A673 (cell line): ENCODE data around the gene MSRB1. TPM values are rescaled to one million over a fixed set of nuclear protein-coding genes. Genes with fewer than 3 reads are reported as not detected.
"Not testable (repeated sequence)": the region's sequence is repeated elsewhere in the genome, so short reads cannot be mapped to it uniquely, and the experiment has no call there.

Source experiments
- BruUV-seq: library from RNA; stranded (reverse); fragments of 400-500 nt; replicated peaks from 2 replicates; lab custom pipeline; 2021; lab: Mats Ljungman, UMichigan
- CTCF ChIA-PET: fragments of 300-600 bp; sonication (Branson Sonifier 250); formaldehyde crosslinking; loops from one replicate; lab custom pipeline; 2022; ENCODE audit warnings: antibody characterized with exemption; lab: Charles Lee
- POLR2A ChIA-PET: fragments of 300-600 bp; sonication (Branson Sonifier 250); formaldehyde crosslinking; loops from one replicate; lab custom pipeline; 2022; ENCODE audit warnings: antibody characterized with exemption; ENCODE audit not compliant: low non-redundant PET; lab: Charles Lee
- DNase-seq: peaks from one replicate; pipeline ENCODE4 v3.0.0-alpha.2; 2015; ENCODE audit warnings: low spot score
- H3K27ac ChIP-seq: fragments of 200-600 bp; sonication (generic); 2 replicates; pipeline ENCODE4 v1.5.1; 2016; ENCODE audit warnings: mixed run types, low read depth, mild to moderate bottlenecking, mixed read lengths, antibody characterized with exemption, low read length; ENCODE audit not compliant: poor library complexity, severe bottlenecking
- H3K27me3 ChIP-seq: fragments of 200-600 bp; sonication (generic); replicated peaks from 2 replicates; pipeline ENCODE4 v1.6.1; 2017; ENCODE audit warnings: mixed run types, low read depth, mild to moderate bottlenecking, mixed read lengths, antibody characterized with exemption, low read length; ENCODE audit not compliant: insufficient read depth, poor library complexity
- H3K36me3 ChIP-seq: fragments of 200-600 bp; sonication (generic); 2 replicates; pipeline ENCODE4 v1.6.1; 2016; ENCODE audit warnings: mixed run types, mild to moderate bottlenecking, mixed read lengths, antibody characterized with exemption, low read length; ENCODE audit not compliant: insufficient read depth, poor library complexity, severe bottlenecking
- H3K4me1 ChIP-seq: fragments of 200-600 bp; sonication (generic); 2 replicates; pipeline ENCODE4 v1.6.1; 2017; ENCODE audit warnings: mixed run types, mild to moderate bottlenecking, mixed read lengths, antibody characterized with exemption, low read length; ENCODE audit not compliant: insufficient read depth, poor library complexity, severe bottlenecking
- H3K4me3 ChIP-seq: fragments of 200-600 bp; sonication (generic); 2 replicates; pipeline ENCODE4 v1.5.1; 2016; ENCODE audit warnings: low read depth, mixed run types, mild to moderate bottlenecking, mixed read lengths, low read length; ENCODE audit not compliant: poor library complexity, severe bottlenecking
- H3K9me3 ChIP-seq: fragments of 200-600 bp; sonication (generic); 2 replicates; pipeline ENCODE4 v1.6.1; 2016; ENCODE audit warnings: mixed run types, low read depth, mild to moderate bottlenecking, mixed read lengths, antibody characterized with exemption, low read length; ENCODE audit not compliant: poor library complexity, severe bottlenecking
- CTCF ChIP-seq: fragments of 300-800, 200-600 bp; sonication (generic); conservative IDR thresholded peaks from 2 replicates; pipeline ENCODE4 v1.5.1; 2017; ENCODE audit warnings: low read depth, mild to moderate bottlenecking, antibody characterized with exemption, low read length, moderate library complexity, mixed read lengths
- EZH2 ChIP-seq: fragments of 200-600 bp; sonication (generic); IDR thresholded peaks from 2 replicates; pipeline ENCODE4 v1.6.1; 2017; ENCODE audit warnings: borderline replicate concordance, low read depth, mild to moderate bottlenecking, mixed read lengths, antibody characterized with exemption, low read length; ENCODE audit not compliant: poor library complexity, severe bottlenecking
- intact Hi-C: fragments of 100-400 bp; cut with micrococcal nuclease; formaldehyde crosslinking; loops from one replicate; pipeline ENCODE4 v1.10.0; 2022; ENCODE audit not compliant: unreplicated experiment
- total RNA-seq: library from RNA; stranded (reverse); gene quantifications from 2 replicates; pipeline ENCODE4 v1.2.3, GENCODE V29; 2021

MSRB1 gene
- total RNA-seq, 1 experiment from 2014 or later = 17.7 TPM

GRCh38 chr16:1941162-1942046 lies 1.6 kb downstream of the MSRB1 start:
- Histone ChIP-seq H3K27me3 (no peaks in the 10 kb centered on the region), H3K36me3 (no peaks in the 10 kb centered on the region), H3K9me3 (no peaks in the 10 kb centered on the region), H3K27ac (peak overlapping the region; percentile 33), H3K4me3 (no peak overlapping the region), H3K4me1 (peaks cover 18% of the 10 kb centered on the region)
- intact Hi-C loops = no loop called here
- TF ChIP-seq CTCF (no peak), EZH2 (no peak)
- ChIA-PET CTCF (interaction anchor here (0.6 kb wide), 1 partner anchor 14 kb away, joined by 3 read pairs; no protein-coding TSS in a partner anchor), POLR2A (no interaction called here)
- no peak for DNase-seq
- BruUV-seq = no TSS peak

GRCh38 chr16:1940273-1941161 lies 2.5 kb downstream of the MSRB1 start:
- intact Hi-C loops = no loop called here
- Histone ChIP-seq H3K9me3 (no peaks in the 10 kb centered on the region), H3K4me1 (peaks cover 18% of the 10 kb centered on the region), H3K27ac (no peak overlapping the region), H3K27me3 (no peaks in the 10 kb centered on the region), H3K36me3 (no peaks in the 10 kb centered on the region), H3K4me3 (no peak overlapping the region)
- no peak for DNase-seq
- TF ChIP-seq EZH2 (no peak), CTCF (no peak)
- ChIA-PET POLR2A (no interaction called here), CTCF (interaction anchor here (0.6 kb wide), 1 partner anchor 15 kb away, joined by 3 read pairs; no protein-coding TSS in a partner anchor)
- BruUV-seq = no TSS peak

GRCh38 chr16:1939833-1940232 lies 3.2 kb downstream of the MSRB1 start:
- DNase-seq, H3K27ac ChIP-seq, intact Hi-C loops, POLR2A ChIA-PET, H3K4me3 ChIP-seq, H3K36me3 ChIP-seq, BruUV-seq, H3K27me3 ChIP-seq, CTCF ChIA-PET, H3K9me3 ChIP-seq: not testable (repeated sequence)
- H3K4me1 ChIP-seq = peaks cover 18% of the 10 kb centered on the region
